H9 (cell line): ENCODE results near the gene ERI3. TPM values are rescaled to one million over a fixed set of nuclear protein-coding genes. Genes with fewer than 3 reads are reported as not detected.

Experiments used
- DNase-seq: peaks from one replicate; pipeline ENCODE4 v3.0.0-alpha.2; 2017
- H2AFZ ChIP-seq: one replicate; pipeline ENCODE4 v1.6.1; 2013; ENCODE audit warnings: mild to moderate bottlenecking, low read length, control low read depth, moderate library complexity
- H2AK5ac ChIP-seq: 2 replicates; pipeline ENCODE4 v1.6.1; 2013; ENCODE audit warnings: low read length, control low read depth, mixed read lengths; ENCODE audit not compliant: insufficient read length
- H2BK120ac ChIP-seq: one replicate; pipeline ENCODE4 v1.6.1; 2013; ENCODE audit warnings: low read depth, mild to moderate bottlenecking, low read length, control low read depth, inconsistent platforms; ENCODE audit not compliant: poor library complexity, severe bottlenecking
- H2BK12ac ChIP-seq: 2 replicates; pipeline ENCODE4 v1.6.1; 2013; ENCODE audit warnings: low read length, control low read depth, mixed read lengths, low read depth; ENCODE audit not compliant: insufficient read length
- H2BK15ac ChIP-seq: 2 replicates; pipeline ENCODE4 v1.6.1; 2013; ENCODE audit warnings: low read depth, low read length, control low read depth
- H2BK20ac ChIP-seq: one replicate; pipeline ENCODE4 v1.6.1; 2013; ENCODE audit warnings: low read depth, mild to moderate bottlenecking, low read length, control low read depth, inconsistent platforms; ENCODE audit not compliant: poor library complexity, severe bottlenecking
- H2BK5ac ChIP-seq: 2 replicates; pipeline ENCODE4 v1.6.1; 2013; ENCODE audit warnings: low read length, control low read depth, mixed read lengths; ENCODE audit not compliant: insufficient read length
- H3K14ac ChIP-seq: 2 replicates; pipeline ENCODE4 v1.6.1; 2013; ENCODE audit warnings: low read length, control low read depth; ENCODE audit not compliant: insufficient read depth
- H3K18ac ChIP-seq: 2 replicates; pipeline ENCODE4 v1.6.1; 2013; ENCODE audit warnings: low read depth, mild to moderate bottlenecking, mixed read lengths, low read length, control low read depth; ENCODE audit not compliant: insufficient read length
- H3K23ac ChIP-seq: 2 replicates; pipeline ENCODE4 v1.6.1; 2013; ENCODE audit warnings: low read length, control low read depth, mixed read lengths, low read depth; ENCODE audit not compliant: insufficient read length
- H3K23me2 ChIP-seq: 2 replicates; pipeline ENCODE4 v1.6.1; 2013; ENCODE audit warnings: low read depth, mild to moderate bottlenecking, mixed read lengths, low read length, control low read depth; ENCODE audit not compliant: insufficient read length, poor library complexity, severe bottlenecking
- H3K27ac ChIP-seq: 2 replicates; pipeline ENCODE4 v1.5.1; 2013; ENCODE audit warnings: low read length, control low read depth, mixed read lengths, low read depth; ENCODE audit not compliant: insufficient read length
- H3K27me3 ChIP-seq: 2 replicates; pipeline ENCODE4 v1.6.1; 2013; ENCODE audit warnings: low read length, control low read depth, inconsistent platforms; ENCODE audit not compliant: insufficient read depth
- H3K4ac ChIP-seq: 2 replicates; pipeline ENCODE4 v1.6.1; 2013; ENCODE audit warnings: low read depth, mild to moderate bottlenecking, control low read depth, inconsistent platforms, low read length, moderate library complexity
- H3K4me1 ChIP-seq: 2 replicates; pipeline ENCODE4 v1.6.1; 2013; ENCODE audit warnings: low read length, control low read depth, inconsistent platforms; ENCODE audit not compliant: insufficient read depth
- H3K4me2 ChIP-seq: 2 replicates; pipeline ENCODE4 v1.6.1; 2013; ENCODE audit warnings: low read length, control low read depth, mixed read lengths; ENCODE audit not compliant: insufficient read length, insufficient read depth
- H3K56ac ChIP-seq: 2 replicates; pipeline ENCODE4 v1.6.1; 2013; ENCODE audit warnings: low read depth, mild to moderate bottlenecking, mixed read lengths, low read length, control low read depth; ENCODE audit not compliant: insufficient read length
- H3K79me1 ChIP-seq: 2 replicates; pipeline ENCODE4 v1.6.1; 2013; ENCODE audit warnings: low read depth, mild to moderate bottlenecking, moderate library complexity, low read length, control low read depth, inconsistent platforms; ENCODE audit not compliant: insufficient read depth, poor library complexity, severe bottlenecking
- H3K79me2 ChIP-seq: 2 replicates; pipeline ENCODE4 v1.6.1; 2013; ENCODE audit warnings: low read length, control low read depth, inconsistent platforms; ENCODE audit not compliant: insufficient read depth
- H3K9ac ChIP-seq: 2 replicates; pipeline ENCODE4 v1.6.1; 2013; ENCODE audit warnings: low read length, control low read depth, mixed read lengths; ENCODE audit not compliant: insufficient read length; ENCODE audit errors: extremely low read depth
- H3K9me3 ChIP-seq: one replicate; pipeline ENCODE4 v1.6.1; 2013; ENCODE audit warnings: low read depth, low read length, inconsistent platforms; ENCODE audit not compliant: control insufficient read depth
- H3T11ph ChIP-seq: one replicate; pipeline ENCODE4 v1.6.1; 2013; ENCODE audit warnings: mild to moderate bottlenecking, low read length, control low read depth, inconsistent platforms
- H4K20me1 ChIP-seq: one replicate; pipeline ENCODE4 v1.6.1; 2013; ENCODE audit not compliant: control insufficient read depth, insufficient read length, insufficient read depth
- H4K5ac ChIP-seq: 2 replicates; pipeline ENCODE4 v1.6.1; 2013; ENCODE audit warnings: low read depth, mild to moderate bottlenecking, mixed read lengths, low read length, control low read depth; ENCODE audit not compliant: insufficient read length
- H4K8ac ChIP-seq: replicated peaks from 2 replicates; pipeline ENCODE4 v1.6.1; 2013; ENCODE audit warnings: low read length, control low read depth, mixed read lengths, low read depth; ENCODE audit not compliant: insufficient read length
- H4K91ac ChIP-seq: 2 replicates; pipeline ENCODE4 v1.6.1; 2013; ENCODE audit warnings: low read depth, mild to moderate bottlenecking, moderate library complexity, mixed read lengths, low read length, control low read depth; ENCODE audit not compliant: insufficient read length
- H3K27ac Mint-ChIP-seq, 3 experiments: 2 replicates in 2 of 3; 3 replicates in 1 of 3; pipeline ENCODE4 v1.8.0; 2020 to 2021; ENCODE audit warnings: mixed read lengths in 3 of 3, mild to moderate bottlenecking in 1 of 3, moderate library complexity in 1 of 3
- H3K27me3 Mint-ChIP-seq: 2 replicates; pipeline ENCODE4 v1.8.0; 2021; ENCODE audit warnings: low read depth, mild to moderate bottlenecking, moderate library complexity, mixed read lengths
- H3K36me3 Mint-ChIP-seq, 3 experiments: 2 replicates in 2 of 3; 3 replicates in 1 of 3; pipeline ENCODE4 v1.8.0; 2020 to 2021; ENCODE audit warnings: low read depth in 3 of 3, mixed read lengths in 3 of 3; ENCODE audit not compliant: insufficient read depth in 1 of 3
- H3K4me1 Mint-ChIP-seq, 2 experiments: 2 replicates each; pipeline ENCODE4 v1.8.0; 2020; ENCODE audit warnings: mixed read lengths in 2 of 2
- H3K4me3 Mint-ChIP-seq, 2 experiments: 2 replicates in 1 of 2; 3 replicates in 1 of 2; pipeline ENCODE4 v1.8.0; 2020 to 2021; ENCODE audit warnings: mild to moderate bottlenecking in 2 of 2, mixed read lengths in 2 of 2, moderate library complexity in 1 of 2
- H3K9me3 Mint-ChIP-seq, 2 experiments: 2 replicates in 1 of 2; 3 replicates in 1 of 2; pipeline ENCODE4 v1.8.0; 2020; ENCODE audit warnings: mild to moderate bottlenecking in 2 of 2, mixed read lengths in 2 of 2, moderate library complexity in 1 of 2
- WGBS: extraction: QIAGEN DNeasy Blood & Tissue Kit; methylation state at CpG from one replicate; pipeline ENCODE4 v1.1.7; 2013; ENCODE audit warnings: missing lambda C conversion rate, low lambda C conversion rate, mixed read lengths; ENCODE audit not compliant: insufficient read length; ENCODE audit errors: extremely low coverage; 5-methylcytosine and 5-hydroxymethylcytosine counted together
- total RNA-seq: library from RNA; stranded (reverse); gene quantifications from 2 replicates; pipeline ENCODE4 v1.2.1, GENCODE V29; 2021
- TF ChIP-seq, protein P1 (sequence below): fragments of 200-600 bp; sonication (generic); conservative IDR thresholded peaks from 3 replicates; pipeline ENCODE4 v1.8.0; 2021; ENCODE audit warnings: antibody characterized with exemption, mild to moderate bottlenecking

The ERI3 gene
- total RNA-seq, 1 experiment from 2014 or later: 61.6 TPM

GRCh38 chr1:44313265-44313918, 41.7 kb downstream of the ERI3 start:
- Histone ChIP-seq H3K4ac (no peak overlapping the region), H2AFZ (no peak overlapping the region), H2AK5ac (no peak overlapping the region), H3K9ac (no peak overlapping the region), H3K9me3 (no peaks in the 10 kb centered on the region), H3K14ac (no peak overlapping the region), H3K27me3 (no peaks in the 10 kb centered on the region), H3K4me1 (no peaks in the 10 kb centered on the region), H3T11ph (no peak overlapping the region), H3K23ac (no peak overlapping the region), H4K8ac (no peak overlapping the region), H4K5ac (no peak overlapping the region), H4K20me1 (no peaks in the 10 kb centered on the region), H3K4me2 (no peak overlapping the region), H3K23me2 (no peaks in the 10 kb centered on the region), H2BK5ac (no peak overlapping the region), H3K79me2 (no peaks in the 10 kb centered on the region), H3K56ac (no peak overlapping the region), H3K27ac (no peak overlapping the region), H3K79me1 (no peaks in the 10 kb centered on the region), H3K18ac (no peak overlapping the region), H2BK20ac (no peak overlapping the region), H2BK12ac (no peak overlapping the region), H2BK15ac (no peak overlapping the region), H4K91ac (no peak overlapping the region), H2BK120ac (no peak overlapping the region)
- DNase-seq: no peak
- TF ChIP-seq, protein P1, sequence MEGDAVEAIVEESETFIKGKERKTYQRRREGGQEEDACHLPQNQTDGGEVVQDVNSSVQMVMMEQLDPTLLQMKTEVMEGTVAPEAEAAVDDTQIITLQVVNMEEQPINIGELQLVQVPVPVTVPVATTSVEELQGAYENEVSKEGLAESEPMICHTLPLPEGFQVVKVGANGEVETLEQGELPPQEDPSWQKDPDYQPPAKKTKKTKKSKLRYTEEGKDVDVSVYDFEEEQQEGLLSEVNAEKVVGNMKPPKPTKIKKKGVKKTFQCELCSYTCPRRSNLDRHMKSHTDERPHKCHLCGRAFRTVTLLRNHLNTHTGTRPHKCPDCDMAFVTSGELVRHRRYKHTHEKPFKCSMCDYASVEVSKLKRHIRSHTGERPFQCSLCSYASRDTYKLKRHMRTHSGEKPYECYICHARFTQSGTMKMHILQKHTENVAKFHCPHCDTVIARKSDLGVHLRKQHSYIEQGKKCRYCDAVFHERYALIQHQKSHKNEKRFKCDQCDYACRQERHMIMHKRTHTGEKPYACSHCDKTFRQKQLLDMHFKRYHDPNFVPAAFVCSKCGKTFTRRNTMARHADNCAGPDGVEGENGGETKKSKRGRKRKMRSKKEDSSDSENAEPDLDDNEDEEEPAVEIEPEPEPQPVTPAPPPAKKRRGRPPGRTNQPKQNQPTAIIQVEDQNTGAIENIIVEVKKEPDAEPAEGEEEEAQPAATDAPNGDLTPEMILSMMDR: no peak
- Mint-ChIP-seq H3K36me3 (peaks cover 14 to 57% (median 53%) of the 10 kb centered on the region in 3 experiments; a peak in 6 of 7 replicates), H3K27me3 (no peaks in the 10 kb centered on the region), H3K4me1 (peaks cover 8 to 37% of the 10 kb centered on the region in 2 experiments), H3K4me3 (no peak overlapping the region), H3K27ac (no peak overlapping the region), H3K9me3 (no peaks in the 10 kb centered on the region)
- no CpG with 5 or more reads among the region's 3 CpGs for WGBS
